K562 (cell line): ENCODE data around the gene LDLRAD3.

Experiments used
- CHD2 ChIP-seq: IDR thresholded peaks from 2 replicates; pipeline ENCODE4 v1.6.1; 2011; ENCODE audit warnings: low read depth, low read length
- TF ChIP-seq, protein P1 (sequence below), 3 experiments: IDR thresholded peaks in 2 of 3; conservative IDR thresholded peaks in 1 of 3; 2 replicates each; pipeline ENCODE4 v1.5.1; 2011 to 2012; ENCODE audit warnings: low read length in 3 of 3, mild to moderate bottlenecking in 3 of 3, control low read depth in 2 of 3, improper control_type of control experiment in 1 of 3, inconsistent platforms in 1 of 3, low read depth in 1 of 3, mixed read lengths in 1 of 3, moderate library complexity in 1 of 3; ENCODE audit not compliant: insufficient read depth in 2 of 3

- no peak for TF ChIP-seq CHD2
- TF ChIP-seq, protein P1, sequence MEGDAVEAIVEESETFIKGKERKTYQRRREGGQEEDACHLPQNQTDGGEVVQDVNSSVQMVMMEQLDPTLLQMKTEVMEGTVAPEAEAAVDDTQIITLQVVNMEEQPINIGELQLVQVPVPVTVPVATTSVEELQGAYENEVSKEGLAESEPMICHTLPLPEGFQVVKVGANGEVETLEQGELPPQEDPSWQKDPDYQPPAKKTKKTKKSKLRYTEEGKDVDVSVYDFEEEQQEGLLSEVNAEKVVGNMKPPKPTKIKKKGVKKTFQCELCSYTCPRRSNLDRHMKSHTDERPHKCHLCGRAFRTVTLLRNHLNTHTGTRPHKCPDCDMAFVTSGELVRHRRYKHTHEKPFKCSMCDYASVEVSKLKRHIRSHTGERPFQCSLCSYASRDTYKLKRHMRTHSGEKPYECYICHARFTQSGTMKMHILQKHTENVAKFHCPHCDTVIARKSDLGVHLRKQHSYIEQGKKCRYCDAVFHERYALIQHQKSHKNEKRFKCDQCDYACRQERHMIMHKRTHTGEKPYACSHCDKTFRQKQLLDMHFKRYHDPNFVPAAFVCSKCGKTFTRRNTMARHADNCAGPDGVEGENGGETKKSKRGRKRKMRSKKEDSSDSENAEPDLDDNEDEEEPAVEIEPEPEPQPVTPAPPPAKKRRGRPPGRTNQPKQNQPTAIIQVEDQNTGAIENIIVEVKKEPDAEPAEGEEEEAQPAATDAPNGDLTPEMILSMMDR (IDR thresholded peaks at IDR 0.05 in 2 of 3, conservative IDR thresholded peaks at IDR 0.05 in 1 of 3; ENCODE audit: insufficient read depth in 2 of 3, low read depth in 1 of 3, low read length in 3 of 3), result no peak
Observed at GRCh38 chr11:36219996-36220395, 276.1 kb downstream of the LDLRAD3 start.
